GM19043 (cell line): ENCODE measurements around the gene KYNU.
"Not testable (repeated sequence)": the region's sequence is repeated elsewhere in the genome, so short reads cannot be mapped to it uniquely, and the experiment has no call there.

ENCODE experiments used
- ATAC-seq: cut with Tn5 transposase; IDR thresholded peaks from one replicate; pipeline ENCODE4 v1.9.1; 2021; ENCODE audit warnings: low read depth; ENCODE audit not compliant: unreplicated experiment

The KYNU gene

DNA sequence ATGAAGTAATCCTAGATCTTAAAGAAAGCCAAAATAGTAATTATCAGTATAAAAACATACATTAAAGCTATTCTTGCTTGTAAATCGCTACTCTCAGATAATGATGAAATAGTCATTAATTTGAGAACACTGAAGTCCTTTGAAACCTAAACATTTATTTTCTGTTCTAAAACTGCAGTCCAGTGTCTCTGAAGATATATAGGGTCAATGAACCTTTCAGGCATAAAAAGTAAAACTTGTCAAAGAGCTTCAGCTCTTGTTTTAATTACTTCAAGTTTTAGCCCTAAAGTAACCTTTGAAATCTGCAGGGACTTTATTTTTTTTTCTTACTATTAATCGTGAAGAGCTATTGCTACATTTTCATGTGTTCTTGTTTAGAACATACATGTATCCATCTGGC lies 116.3 kb downstream of the KYNU start:
- no peak for ATAC-seq

DNA sequence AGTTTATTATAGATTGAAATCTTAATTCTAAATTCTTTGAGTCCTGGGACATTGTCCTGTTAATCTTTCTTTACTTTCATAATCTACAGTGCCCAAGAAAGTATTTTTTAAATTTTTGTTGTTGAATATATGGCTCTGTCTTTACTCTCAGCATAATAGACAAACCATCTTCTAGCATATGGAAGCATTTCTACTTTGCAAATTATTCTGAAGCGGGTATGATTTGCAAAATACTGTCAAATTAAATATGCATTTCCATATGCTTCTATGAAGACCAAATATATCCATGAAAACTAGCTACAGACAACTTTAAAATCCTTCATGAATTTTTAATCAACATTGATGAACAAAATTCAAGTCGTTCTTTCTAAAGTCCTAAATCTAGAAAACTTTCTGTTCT lies 117.2 kb downstream of the KYNU start:
- ATAC-seq = no peak

DNA sequence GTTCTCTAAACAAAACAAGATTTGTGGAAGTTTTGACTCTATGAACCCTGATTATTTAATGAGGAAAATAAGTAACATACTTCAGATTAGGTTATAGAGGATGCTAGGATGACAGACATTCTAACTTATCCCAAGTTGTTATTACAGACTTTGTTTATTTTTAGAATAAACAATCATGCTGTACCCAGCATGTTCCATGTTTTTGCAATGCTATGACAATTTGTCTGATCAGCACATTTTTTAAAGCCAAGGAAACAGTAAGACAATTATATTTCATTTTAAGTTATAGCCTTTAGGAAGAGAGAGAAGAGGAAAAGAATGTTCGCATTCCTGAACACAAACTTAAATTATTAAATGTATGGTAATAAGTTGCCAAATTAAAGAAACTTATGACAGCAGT lies 119.8 kb downstream of the KYNU start:
- no peak for ATAC-seq

DNA sequence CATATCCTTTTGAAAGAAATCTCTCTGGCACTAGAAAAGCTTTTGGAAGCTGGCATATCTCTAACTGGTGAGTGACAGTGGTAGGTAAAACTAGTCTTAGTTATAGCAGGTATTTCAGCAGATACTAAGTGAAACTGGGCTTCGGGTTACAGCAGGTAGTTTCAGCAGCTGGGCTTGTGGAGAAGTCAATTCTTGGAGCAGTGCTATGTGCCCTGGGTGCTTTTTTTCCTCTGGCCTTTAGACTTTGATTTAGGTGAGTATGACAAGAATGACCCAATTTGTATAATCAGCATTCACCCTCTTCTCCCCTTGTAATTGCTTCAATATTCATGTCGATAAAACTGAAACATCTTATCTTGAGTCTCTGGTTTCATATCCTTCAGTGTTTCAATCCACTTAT lies 123.1 kb downstream of the KYNU start:
- ATAC-seq = no peak

DNA sequence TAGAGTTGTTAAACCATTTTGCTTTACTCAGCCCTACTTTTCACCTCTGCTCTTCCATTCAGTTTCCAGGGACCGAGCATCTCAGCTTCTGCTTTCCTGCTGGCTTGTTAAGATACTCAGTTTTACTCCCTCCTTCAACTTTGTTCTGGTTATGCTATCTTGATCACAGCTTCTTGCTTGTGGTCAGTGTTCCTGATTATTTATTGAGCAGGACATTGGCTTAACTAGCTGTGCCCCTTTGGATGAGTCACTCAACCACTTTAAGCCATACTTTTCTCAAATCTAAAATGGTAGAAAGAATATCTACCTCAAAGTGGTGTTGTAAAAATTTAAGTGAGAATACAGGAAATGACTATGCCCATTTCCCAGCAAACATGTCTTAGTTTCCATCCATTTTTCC lies 124.0 kb downstream of the KYNU start:
- ATAC-seq = no peak

DNA sequence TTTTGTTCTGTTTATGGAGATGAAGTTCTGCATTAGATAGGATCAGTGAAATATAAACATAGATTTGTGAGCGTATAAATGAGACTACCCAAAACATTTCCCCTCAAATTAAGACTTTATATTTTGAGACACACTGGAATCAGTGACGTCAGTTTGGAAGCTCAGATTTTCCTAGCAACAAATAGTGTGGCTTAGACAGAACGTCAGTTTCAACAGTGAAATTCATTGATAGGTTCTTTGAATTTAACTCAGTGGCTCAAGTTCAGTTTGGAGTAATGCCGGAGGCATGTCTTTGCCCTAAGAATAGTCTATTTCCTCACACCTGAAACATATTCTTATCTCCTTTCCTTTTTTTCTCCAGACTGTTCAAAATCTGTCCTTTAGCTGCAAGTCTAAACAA lies 138.2 kb downstream of the KYNU start:
- no peak for ATAC-seq

DNA sequence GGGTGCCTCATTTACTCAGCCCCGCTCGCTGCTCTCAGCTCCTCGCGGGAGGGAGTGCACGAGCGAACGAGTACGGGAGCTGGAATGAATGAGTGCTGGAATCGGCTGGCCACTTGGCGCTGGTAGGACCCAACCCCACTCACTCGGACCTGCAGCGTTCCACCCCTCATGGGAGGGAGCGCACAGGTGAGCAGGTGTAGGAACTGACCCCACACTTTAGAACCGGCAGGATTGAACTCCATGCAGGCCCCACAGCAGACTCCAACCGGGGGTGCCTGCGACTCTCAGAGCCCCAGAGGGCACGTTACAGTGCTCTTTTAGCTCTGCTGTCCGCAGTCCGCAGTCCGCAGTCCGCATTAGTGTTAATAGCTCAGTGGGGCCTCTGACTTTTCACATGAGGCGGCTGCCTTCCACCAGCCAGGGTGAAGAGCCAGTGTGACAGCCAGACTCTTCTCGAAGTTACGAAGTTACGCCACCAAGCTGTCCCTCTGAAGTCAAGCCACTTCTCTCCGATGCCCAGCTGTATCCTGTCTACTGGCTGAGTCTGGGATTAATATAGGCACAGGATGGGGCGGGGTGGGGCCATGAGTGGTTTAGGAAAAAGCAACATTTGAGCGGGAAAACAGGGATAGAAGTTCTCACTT lies 149.1 kb downstream of the KYNU start:
- no peak for ATAC-seq

DNA sequence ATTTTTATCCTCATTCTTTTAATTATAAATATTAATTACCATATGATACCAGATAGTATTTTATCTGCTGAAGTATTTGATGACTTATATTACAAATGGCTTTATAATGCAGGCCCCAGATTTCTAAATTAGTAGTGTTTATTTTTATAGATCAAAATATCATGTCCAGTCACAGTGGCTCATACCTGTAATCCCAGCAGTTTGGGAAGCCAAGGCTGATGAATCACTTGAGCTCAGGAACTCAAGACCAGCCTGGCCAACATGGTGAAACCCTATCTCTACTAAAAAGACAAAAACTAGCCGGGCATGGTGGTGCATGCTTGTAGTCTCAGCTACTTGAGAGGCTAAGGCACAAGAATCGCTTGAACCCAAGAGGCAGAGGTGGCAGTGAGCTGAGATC lies 151.7 kb downstream of the KYNU start:
- ATAC-seq = no peak

DNA sequence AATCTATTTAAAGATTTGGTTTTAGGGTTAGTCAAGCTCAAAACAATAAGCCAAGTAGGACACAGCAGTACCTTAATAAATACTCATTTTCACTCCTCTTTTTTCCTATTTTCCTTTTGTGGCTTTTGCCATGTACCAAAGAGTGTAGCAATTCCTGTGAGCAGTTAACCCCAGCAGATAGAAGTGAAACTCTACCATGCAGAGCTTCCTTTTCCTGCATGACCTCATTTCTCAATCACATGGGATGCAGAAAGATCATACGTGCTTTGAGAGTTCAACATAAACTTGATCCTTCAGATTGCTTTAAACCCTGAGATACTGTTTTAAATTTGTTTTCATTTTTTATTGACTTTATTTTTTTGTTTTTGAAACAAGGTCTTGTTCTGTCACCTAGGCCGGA lies 152.7 kb downstream of the KYNU start:
- ATAC-seq = peak; percentile 38

DNA sequence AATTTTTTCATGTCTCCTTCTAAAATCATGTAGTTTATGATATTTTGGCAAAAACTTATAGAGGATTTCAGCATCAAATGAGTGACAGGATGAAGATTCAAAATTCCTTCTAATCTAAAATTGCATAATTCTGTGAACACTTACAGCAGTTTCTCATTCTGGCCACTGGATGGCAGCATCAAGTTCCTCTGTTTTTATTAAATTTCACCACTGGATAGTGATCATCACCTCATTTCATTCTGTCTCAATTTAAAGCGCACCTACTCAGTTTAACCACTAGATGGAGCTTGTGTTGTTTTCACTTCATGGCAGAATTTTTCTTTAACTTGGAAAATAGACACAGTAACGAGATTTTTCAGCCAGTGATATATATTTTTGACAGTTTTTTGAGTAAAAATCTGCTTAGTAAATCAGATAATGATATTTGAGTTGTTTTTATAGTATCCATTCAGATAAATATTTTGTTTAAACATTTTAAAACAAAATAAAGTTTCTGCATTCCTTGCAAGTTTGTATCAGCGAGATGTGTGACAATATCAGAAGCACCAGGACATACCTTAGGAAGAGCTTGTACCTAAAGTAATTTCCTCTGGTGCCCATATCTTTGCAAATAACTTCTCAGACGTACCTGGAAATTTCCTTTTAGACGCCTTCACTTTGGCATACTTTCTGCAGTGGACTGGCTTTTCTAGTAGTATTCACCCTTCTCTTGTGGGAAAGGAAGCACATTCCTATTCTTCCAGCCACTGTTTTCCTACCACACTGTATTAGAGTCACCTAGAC lies 157.0 kb downstream of the KYNU start:
- peak; percentile 92 for ATAC-seq

DNA sequence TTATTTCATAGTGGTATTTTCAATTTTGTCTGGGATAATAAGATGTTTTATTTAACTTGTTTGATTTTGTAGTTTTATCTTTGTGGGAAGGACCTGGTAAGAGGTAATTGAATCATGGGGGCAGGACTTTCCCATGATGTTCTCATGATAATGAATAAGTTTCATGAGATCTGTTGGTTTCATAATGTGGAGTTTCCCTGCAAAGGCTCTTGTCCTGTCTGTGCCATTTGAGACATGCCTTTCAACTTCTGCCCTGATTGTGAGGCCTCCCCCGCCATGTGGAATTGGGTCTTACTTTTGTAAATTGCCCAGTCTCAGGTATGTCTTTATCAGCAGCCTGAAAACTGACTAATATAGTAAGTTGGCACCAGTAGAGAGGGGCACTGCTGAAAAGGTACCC lies 174.0 kb downstream of the KYNU start:
- ATAC-seq = no peak

DNA sequence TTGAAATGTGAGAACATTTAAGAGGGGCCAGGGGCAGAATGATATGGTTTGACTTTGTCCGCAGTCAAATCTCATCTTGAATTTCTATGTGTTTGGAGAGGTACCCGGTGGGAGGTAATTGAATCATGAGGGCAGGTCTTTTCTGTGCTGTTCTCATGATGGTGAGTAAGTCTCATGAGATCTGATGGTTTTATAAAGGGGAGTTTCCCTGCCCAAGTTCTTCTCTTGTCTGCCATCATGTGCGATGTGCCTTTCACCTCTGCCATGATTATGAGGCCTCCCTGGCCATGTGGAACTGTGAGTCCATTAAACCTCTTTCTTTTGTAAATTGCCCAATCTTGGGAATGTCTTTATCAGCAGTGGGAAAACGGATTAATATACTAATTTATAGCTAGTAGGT lies 176.0 kb downstream of the KYNU start:
- not testable (repeated sequence) for ATAC-seq

DNA sequence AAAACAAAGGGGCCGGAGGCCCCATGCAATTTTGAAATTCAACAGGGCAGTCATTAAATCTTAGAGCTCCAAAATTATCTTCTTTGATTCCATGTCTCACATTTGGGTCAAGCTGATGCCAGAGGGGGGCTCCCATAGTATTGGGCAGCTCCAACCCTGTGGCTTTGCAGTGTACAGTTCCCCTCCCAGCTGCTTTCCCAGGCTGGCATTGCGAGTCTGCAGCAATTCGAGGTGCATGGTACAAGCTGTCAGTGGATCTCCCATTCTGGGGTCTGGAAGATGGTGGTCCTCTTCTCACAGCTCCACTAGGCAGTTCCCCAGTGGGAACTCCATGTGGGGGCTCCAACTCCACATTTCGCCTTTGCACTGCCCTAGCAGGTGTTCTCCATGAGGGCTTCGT lies 179.1 kb downstream of the KYNU start:
- ATAC-seq = no peak

DNA sequence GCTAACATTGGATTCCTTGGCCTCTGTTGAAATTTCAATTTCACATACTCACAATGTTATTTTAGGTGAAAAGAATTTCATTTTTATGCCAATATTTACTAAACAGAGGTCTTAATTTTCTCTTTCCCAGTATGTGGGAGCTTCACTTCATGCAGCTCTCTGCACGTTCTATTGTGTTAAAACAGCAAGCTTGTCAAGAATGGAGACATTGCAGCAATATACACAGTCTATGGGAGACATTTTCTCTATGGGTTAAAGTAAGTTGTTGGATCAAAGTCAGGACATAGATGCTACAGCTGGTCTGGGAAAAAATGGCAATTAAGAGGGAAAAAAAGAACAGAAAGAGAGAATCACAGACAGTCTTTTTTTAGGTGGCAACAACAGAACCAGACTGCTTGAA lies 181.4 kb downstream of the KYNU start:
- ATAC-seq = no peak

DNA sequence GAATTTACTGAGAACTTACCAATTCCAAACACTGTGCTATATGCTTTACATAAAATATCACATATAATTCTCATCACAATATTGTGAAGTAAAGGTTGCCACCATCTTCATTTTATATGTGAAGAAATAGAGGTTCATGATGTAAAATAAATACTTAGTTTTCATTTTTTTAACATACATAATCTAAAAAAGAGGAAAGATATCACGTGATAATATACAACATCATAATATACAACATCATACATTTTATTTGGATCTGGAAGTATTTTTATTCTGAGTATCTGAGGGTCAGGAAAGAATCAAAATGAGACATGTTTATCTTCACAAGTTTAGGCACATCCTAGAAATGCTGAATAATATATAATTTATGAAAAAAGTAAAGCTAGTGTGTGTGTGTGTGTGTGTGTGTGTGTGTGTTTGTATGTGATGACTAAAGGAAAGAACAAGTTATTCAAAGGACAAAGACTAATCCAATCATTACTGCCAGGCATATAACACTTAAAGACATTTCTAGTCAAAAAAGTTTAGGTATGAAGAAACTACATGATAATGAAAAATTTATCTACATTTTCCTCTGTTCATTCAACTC lies 186.2 kb downstream of the KYNU start:
- ATAC-seq = no peak

DNA sequence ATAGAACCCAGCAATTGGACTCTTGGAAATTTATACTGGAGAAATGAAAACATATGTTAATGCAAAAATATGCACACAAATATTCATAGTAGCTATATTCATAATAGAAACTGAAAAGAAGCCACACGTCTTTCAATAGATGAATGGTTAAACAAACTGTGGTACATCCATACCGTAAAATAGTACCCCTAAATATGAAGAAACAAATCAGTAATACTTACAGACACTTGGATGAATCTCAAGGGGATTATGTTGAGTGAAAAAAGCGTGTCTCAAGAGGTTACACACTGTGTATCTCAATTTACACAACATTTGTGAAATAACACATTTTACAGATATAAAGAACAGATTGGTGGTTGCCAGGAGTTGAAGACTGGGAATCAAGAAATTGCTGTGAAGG lies 190.6 kb downstream of the KYNU start:
- ATAC-seq = no peak

DNA sequence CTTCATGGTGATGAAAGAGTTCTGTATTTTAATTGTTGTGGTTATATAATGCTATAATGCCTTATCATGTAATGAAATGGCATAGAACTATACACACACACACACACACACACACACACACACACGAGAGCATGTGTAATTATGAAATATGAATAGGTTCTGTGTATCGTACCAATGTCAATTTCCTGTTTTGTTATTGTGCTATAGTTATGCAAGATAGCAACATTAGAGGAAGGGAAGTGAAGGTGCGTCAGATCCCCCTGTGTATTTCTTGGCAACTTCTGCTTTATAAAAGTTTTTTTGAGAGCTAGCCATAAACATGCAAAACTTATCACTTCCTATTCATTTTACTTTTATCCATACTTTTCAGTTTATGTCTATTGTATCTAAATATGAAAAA lies 191.0 kb downstream of the KYNU start:
- no peak for ATAC-seq

DNA sequence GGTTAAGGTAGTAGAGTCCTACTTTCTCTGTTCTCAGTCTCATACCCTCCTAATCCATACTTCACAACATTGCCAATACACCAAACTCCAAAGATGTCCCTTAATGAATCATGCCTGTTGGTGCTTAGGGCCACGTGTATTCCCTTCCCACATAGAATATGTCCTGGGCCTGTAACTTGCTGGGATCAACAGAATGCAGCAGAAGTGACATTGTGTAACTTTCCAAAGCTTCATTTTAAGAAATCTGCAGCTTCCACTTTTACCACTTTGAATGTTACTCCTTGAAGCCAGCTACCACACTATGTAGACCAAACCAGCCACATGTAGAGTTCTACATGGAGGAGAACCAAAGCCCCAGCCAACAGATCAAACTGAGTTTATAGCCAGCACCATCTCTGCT lies 193.2 kb downstream of the KYNU start:
- ATAC-seq = no peak

DNA sequence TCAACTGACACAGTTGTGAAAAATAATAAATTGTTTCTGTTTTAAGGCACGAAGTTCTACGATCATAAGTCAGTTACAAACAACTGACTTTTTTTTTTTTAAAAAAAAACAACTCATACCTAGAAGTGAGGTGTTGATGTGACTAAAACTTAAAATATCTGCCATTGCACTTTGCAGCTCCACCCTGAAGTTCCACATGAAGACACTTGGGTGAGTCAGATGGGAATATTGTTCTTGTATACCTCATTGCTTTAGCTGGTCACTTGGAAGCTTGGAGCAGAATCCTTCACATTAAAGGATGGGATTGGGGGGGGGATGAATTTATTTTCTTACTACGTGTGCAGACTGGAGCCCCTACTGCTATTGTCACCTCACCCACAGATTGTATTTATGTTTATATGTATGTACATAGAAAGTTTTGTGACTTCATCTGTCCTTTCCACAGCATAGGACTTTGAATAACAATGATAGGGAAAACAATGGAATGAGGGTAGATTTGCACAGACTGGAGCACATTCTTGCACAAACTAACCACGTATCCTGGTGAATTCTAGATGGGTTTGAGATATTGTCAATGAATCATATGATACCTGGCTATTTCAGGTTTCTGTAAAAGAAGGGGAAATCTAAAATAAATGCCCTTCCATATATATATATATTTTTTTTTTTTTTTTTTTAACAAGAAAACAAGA lies 193.9 kb downstream of the KYNU start:
- ATAC-seq = no peak

DNA sequence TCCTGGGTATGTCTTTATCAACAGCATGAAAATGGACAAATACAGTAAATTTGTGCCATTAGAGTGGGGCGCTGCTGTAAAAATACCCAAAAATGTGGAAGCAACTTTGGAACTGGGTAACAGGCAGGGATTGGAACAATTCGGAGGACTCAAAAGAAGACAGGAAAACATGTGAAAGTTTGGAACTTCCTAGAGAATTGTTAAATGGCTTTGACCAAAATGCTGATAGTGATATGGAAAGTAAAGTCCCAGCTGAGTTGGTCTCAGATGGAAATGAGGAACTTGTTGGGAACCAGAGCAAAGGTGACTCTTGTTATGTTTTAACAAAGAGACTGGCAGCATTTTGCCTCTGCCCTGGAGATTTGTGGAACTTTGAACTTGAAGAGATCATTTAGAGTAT lies 197.4 kb downstream of the KYNU start:
- ATAC-seq = not testable (repeated sequence)

DNA sequence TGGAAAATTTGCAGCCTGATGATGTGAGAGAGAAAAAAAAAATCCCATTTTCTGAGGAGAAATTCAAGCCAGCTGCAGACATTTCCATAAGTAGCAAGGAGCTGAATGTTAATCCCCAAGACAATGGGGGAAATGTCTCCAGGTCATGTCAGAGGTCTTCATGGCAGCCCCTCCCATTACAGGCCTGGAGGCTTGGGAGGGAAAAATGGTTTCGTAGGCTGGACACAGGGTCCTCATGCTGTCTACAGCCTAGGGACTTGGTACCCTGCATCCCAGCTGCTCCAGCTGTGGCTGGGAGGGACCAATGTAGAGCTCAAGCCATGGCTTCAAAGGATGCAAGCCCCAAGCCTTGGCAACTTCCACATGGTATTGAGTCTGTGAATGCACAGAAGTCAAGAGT lies 198.2 kb downstream of the KYNU start:
- no peak for ATAC-seq

DNA sequence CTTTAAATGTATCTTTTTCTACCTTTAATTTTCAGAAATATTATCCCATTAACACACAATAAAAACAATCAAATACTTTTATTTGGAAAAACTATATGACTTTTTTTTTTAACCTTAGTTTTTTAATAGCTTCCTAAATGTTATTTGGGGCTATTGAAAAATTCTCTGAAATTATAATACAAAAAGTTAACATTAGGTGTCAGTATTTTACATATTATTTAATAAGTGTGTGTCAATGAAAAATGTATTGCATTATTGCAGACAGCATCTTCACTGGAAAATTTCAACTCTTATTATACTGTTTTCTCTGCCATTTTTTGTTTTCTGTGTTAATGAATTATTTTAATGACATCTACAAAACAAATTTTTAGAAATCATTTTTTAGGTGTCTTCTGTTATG lies 200.6 kb downstream of the KYNU start:
- ATAC-seq = no peak
